ENCODE measurements around the gene CDC73.

The CDC73 gene

DNA sequence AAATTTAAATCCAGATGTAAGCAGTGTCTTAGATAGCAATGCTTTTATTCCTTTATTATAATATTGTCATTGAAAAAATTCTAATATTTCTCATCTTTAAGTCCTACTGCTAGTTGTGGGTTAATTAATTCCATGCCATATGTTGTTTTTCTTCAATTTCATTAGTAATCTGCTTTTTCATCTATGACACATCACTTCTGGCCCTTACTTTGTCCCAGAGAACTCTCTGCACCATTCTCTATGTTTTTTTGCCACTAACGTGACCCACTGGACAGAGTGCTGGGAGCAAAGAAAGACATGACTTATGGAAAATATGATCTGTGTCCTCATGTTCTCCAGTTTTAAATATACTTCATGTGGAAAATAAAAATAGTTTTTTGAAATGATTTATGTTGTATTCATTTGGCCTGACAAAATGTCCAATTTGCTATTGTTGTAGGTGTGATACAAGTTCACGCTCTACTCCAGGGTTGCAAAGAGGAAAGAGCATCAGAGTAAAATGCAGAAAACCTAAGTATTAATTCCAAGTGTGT, 166.8 kb downstream of the CDC73 start:
- peak; percentile 68 for DNase-seq (ENCODE audit: low read depth)

GRCh38 chr1:193293726-193294125, 171.9 kb downstream of the CDC73 start:
- DNase-seq (ENCODE audit: low read depth): no peak

DNA sequence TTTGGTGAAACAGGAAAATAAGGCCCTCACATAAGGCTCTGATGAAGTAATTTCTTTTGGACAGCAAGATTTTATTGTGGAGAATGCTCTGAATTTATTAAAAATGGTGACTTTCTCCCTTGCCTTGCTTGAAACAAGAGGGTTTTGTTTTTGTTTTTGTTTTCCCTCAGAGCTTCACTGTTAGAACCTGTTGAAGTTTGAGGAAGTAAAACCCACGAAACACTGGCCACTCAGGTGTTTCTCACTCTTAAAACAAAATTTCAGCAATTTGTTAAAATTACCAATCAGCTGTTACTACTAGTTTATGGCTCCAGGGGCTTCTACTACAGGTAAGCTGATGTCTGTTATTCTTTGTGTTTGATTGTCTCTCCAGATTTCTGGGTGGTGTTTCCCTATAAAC, 177.2 kb downstream of the CDC73 start:
- no peak for DNase-seq (ENCODE audit: low read depth)

DNA sequence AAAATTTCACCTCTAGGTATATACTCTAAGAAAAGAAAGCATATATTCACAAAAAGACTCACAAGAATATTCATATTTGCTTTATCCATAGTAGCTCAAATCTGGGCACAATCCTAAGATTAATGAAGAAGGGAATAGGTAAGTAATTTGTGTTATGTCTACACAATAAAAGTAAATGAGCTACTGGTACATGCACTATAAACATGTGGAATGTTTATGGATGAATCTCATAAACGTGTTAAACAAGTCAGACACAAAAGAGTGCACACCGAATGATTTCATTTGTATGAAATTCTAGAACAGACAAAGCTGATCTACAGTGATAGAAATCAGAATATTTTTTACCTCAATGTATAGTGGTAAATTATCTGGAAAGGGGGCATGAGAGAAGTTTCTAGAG, 179.9 kb downstream of the CDC73 start:
- DNase-seq (ENCODE audit: low read depth): no peak

- no peak for DNase-seq (ENCODE audit: low read depth)
Measured at GRCh38 chr1:193303849-193304248, 182.0 kb downstream of the CDC73 start.

All from EH (cell line).